ENCODE measurements around the gene SERPINA10.
"Not testable (repeated sequence)": the region's sequence is repeated elsewhere in the genome, so short reads cannot be mapped to it uniquely, and the experiment has no call there.

The SERPINA10 gene

DNA sequence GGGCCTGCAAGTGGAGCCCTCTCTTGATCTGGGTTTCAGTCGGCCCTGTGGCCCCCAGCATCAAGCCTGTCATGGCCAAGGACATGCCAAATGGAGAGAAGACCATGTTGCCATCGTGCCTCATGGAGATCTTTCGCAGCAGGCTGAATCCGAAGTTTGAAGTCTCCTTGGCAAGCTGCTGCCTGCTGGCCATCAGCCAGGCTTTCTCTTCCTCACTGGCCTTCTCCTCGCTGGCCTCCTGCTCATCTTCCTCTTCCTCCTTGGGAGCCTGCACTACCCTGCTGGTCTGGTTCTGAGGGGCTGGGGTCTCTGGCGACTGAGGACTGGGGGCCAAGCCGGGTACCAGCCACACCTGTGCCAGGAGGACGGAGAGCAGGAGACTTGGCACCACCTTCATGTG lies 2.9 kb downstream of the SERPINA10 start:
- no peak for DNase-seq

DNA sequence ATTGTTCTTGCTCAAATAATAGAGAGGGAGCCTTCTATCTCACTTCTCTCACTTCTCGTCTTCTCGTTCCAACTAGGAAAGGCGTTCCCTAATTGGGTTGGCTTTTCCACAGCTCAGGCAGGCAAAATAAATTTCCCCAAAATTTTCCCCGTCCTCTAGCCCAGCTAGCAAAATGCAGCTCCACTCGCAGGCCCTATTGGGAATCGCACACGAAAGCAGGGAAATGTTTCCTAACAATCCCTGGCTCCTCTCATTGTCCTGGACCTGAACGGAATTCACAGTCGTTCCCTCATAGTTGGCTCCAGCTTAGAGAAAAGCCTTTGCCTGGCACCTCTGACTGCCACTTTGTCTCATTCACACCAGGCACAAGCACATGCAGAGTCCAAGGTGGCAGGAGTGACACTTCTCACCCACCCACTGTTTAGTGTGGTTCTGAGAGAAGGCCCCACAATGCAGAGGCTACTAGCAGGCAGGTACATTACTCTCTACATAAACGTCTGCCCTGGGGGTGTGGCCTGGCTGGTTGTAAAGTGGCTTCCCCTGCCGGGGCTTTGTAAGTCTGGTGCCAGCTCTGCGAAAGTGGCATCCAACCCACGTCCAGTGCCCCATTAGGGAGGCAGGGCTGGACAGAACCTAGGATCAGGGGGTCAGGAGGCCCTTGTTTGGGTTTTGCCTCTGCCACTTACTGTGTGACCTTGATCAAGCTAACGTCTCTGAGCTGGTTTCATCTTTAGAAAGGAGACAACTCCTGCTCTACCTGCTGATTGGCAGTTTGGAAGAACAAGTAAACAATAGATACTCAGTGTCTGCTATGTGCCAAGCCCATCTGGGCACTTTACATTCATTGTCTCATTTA lies 4.2 kb downstream of the SERPINA10 start:
- intact Hi-C loops (cut with DNase I), result no loop called here
- DNase-seq, result no peak

More for the DNA sequence above, 2.9 kb downstream of the SERPINA10 start:
- intact Hi-C loops (cut with DNase I), result no loop called here

DNA sequence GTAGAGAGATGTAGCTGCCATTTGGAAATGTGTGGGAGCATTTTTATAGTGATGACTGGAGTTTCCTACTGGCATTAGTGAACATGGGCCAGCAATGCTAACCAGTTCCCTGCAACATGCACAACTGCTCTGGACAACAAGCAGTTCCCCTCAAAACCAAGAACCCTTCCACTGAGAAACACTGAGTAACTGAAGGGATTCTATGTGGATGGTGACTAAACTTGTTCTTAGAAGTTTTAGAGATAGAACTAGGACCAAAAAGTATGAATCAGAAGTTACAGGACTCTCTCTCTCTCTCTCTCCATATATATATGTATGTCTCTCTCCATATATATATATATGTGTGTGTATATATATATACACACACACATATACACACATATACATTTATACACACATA lies 7.9 kb downstream of the SERPINA10 start:
- DNase-seq, result no peak
- intact Hi-C loops (cut with DNase I), result no loop called here

DNA sequence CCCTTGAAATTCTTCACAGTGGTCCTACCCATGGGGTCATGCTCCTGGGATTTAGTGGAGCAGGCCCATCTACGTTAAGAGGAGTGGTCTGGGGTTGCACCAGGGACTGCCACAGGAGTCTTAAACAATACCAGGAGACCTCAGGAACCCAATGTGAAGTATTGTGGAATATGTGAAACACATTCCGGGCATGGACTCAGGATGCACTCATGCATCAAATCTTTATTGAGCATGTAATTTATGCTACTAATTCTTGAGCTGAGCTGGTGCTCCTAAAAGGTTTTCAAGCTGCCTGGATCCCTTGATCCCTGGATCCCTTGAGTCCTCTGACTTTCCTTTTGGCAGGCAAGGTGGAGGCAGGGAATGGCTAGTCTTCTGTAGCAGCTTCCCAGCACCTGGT lies 8.8 kb downstream of the SERPINA10 start:
- no peak for DNase-seq
- intact Hi-C loops (cut with DNase I), result no loop called here

DNA sequence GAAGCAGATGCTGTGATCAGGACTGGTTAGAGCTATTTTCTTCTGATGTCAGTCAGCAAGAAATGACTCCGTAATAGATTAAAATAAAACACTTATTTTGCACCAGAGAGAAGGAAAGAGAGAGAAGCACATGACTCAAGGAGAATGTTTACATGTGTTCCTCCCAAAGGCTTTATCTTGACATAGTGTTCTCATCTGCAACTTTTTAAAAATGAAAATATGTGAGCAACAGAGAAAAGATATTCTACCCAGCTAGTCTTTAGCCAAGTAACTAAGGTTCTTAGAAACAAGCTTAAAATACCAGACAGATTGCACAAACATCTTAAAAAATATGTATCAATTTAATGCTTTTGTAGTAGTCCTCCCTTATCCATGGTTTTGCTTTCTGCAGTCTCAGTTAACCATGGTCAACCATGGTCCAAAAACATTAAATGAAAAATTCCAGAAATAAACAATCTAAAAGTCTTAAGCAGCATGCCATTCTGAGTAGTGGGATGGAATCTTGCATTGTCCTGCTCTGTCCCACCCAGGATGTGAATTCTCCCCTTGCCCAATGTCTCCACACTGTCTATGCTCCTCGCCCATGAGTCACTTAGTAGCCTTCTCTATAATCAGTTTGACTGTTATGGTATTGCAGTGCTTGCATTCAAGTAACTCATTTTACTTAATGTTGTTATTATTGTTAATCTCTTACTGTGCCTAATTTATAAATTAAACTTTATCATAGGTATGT lies 9.9 kb downstream of the SERPINA10 start:
- DNase-seq, result no peak
- intact Hi-C loops (cut with DNase I), result no loop called here

DNA sequence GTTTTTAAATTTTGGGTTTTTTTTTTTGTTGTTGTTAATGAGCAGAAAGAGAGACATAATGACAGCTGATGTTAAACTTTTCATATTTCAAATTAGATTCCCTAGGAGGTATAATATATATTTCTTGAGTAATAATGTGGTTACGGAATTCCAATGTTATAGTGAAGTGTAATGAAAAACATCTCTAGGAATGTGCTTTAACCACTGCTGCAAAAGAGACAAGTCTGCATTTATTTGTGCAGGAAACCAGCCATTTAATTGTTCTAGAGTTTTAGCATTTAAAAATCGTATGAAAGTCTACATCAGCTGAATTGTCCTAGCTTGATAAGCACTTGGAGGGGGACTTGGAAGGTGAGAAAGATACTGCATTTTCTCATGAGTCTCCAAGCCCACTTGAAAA lies 14.3 kb downstream of the SERPINA10 start:
- intact Hi-C loops (cut with DNase I), result no loop called here
- no peak for DNase-seq

DNA sequence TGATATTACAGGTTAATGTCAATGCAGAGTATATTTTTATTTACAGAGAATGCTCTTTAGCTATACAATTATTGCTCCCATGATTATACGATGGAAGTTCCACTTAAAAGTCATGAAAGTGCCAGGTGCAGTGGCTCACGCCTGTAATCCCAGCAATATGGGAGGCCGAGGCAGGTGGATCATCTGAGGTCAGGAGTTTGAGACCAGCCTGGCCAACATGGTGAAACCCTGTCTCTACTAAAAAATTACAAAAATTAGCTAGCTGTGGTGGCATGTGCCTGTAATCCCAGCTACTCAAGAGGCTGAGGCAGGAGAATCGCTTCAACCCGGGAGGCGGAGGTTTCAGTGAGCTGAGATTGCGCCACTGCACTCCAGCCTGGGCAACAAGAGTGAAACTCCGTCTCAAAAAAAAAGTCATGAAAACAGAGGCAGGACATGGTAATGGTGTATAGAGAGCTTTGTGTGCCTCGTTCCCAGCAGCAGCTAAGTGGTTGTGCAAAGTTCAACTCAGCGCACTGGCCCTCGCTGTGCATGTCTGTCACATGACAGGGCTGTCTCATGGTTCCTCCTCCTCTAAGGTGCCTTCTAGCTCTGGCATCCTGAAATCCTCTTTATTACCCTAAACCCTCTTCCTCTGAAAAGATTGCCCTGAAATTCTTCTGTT lies 16.0 kb downstream of the SERPINA10 start:
- DNase-seq; intact Hi-C loops (cut with DNase I): not testable (repeated sequence)

DNA sequence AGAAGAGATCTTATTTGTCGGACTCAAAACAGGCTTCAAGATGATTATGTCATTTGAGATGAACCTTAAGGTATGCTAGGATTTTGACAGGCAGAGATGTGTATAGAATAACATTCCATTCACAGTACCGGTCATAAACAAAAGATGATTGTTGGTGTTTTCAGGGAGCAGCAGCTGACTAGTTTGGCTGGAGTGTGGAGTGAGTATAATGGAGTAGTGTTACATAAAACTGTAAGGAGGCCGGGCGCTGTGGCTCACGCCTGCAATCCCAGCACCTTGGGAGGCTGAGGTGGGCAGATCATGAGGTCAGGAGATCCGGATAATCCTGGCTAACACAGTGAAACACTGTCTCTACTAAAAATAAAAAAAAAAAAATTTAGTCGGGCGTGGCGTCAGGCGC lies 23.9 kb downstream of the SERPINA10 start:
- DNase-seq, result peak in 37 of 42 donors; percentile 11 to 86 (median 56)
- intact Hi-C loops (cut with DNase I), result no loop called here

DNA sequence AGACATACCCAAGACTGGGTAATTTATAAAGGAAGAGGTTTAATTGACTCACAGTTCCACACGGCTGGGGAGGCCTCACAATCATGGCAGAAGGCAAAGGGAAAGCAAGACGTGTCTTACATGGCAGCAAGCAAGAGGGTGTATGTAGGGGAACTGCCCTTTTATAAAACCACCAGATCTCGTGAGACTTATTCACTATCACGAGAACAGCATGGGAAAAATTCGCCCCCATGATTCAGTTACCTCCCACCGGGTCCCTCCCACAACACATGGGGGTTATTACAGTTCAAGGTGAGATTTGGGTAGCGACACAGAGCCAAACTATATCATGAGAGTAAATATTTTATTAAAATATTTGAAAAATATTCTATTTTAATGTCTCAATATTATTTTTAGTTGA lies 24.5 kb downstream of the SERPINA10 start:
- intact Hi-C loops (cut with DNase I); DNase-seq: not testable (repeated sequence)

DNA sequence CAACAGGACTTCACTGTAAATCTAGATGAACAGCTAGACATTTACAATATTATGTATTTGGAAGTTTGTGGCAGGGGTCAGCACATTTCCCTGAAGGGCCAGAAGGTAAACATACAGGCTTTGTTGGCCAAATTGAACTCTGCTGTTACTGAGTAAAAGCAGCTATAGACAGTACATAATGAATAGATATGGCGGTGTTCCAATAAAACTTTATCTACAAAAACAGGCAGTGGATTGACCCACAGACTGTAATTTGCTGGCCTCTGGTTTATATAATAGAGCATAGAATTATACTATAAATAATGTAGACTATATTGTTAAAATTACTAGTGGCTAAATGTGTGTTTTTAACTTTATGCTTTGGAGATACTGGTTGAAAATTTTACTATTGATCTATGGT lies 25.7 kb downstream of the SERPINA10 start:
- intact Hi-C loops (cut with DNase I), result no loop called here
- no peak for DNase-seq

DNA sequence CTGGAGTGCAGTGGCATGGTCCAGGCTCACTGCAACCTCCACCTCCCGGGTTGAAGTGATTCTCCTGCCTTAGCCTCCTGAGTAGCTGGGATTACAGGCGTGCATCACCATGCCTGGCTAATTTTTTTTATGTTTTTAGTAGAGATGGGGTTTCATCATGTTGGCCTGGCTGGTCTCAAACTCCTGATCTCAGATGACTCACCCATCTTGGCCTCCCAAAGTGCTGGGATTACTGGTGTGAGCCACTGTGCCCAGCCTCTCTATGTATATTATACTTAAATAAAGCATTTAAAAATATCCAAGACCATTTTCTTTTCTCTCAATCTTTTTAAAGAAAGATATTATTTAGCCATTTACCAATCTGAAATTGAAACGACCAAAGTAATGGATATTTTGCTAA lies 28.9 kb downstream of the SERPINA10 start:
- intact Hi-C loops (cut with DNase I); DNase-seq: not testable (repeated sequence)

DNA sequence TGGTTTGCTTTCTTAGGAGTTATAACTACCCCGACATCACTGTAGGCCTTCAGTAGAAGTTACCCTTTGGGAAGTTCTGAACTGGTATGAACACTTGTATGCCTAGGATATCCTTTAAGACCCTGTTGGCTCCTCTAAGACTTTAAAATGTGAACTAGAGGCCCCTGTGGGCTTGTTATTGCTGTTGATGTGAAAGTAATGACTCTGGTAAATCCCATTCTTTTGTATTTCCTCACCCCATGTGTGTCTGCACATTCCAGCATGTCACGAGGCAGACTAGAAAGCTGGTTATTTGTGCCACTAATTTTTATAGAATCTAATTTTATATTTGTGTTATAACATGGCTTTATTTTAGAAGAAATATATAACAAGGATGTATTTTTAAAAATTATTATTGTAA lies 48.9 kb downstream of the SERPINA10 start:
- intact Hi-C loops (cut with DNase I), result no loop called here

DNA sequence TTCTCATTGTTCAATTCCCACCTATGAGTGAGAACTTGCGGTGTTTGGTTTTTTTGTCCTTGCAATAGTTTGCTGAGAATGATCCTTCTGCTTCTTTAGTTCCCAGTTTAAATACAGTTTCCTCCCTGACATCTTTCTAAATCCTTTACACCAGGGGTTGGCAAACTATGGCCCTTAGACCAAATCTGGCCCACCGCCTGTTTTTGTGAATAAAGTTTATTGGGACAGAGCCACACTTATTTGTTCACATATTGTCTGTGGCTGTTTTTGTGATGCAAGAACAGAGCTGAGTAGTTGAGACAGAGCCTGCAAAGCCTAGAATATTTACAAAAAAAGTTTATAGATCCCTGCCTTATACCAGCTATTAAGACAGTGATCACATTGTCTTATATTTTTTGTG lies 53.7 kb downstream of the SERPINA10 start:
- DNase-seq, result peak in 4 of 42 donors; percentile 3 to 55 (median 32)
- intact Hi-C loops (cut with DNase I), result no loop called here

More for the DNA sequence above, 48.9 kb downstream of the SERPINA10 start:
- DNase-seq, result no peak

DNA sequence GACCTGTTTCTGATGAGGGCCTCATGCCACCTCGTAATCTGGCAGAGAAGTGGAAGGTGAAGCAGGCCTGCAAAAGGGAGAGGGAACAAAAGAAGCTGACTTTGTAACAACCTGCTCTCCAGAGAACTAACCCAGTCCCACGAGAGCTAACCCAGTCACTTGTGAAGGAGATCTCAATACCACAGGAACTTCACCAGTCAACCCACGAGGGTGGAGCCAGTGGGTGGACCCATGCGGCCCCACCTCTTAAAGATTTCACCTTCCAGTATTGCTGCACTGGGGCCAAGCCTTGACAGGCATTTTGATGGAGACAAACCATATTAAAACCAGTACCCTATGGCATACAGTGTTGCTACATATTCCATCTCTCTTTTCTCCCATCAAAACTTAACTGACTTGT lies 55.1 kb downstream of the SERPINA10 start:
- intact Hi-C loops (cut with DNase I), result no loop called here
- no peak for DNase-seq

DNA sequence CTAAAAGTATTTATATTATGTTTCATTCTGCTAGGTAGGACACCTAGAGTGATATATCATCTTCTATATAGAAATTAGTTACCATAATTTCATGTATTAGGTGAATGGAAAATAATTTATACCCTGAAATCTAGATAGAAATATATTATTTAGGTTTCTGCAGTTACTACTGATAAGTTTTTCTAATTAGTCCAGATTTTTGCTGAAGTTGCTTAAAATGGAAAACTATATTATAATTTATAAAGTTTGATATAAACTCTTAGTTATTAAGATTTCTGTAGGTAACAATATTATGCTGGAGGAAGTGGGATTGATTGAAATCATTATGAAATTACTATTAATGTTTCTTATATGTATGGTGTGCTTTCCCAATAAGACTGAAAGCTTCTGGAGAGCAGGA lies 56.0 kb downstream of the SERPINA10 start:
- intact Hi-C loops (cut with DNase I), result no loop called here

More for the DNA sequence above, 56.0 kb downstream of the SERPINA10 start:
- DNase-seq, result no peak

Data from head of caudate nucleus (tissue), 42 donors.